ENCODE data around the gene C3orf52.

C3orf52 gene

GRCh38 chr3:112121577-112122547 lies 35.7 kb downstream of the C3orf52 start:
- TF ChIP-seq CTCF (IDR thresholded peaks at IDR 0.05; ENCODE audit: low read length): no peak
- TF ChIP-seq EZH2phosphoT487 (IDR thresholded peaks at IDR 0.05; ENCODE audit: low read length): no peak
- no peak for TF ChIP-seq EZH2 (optimal IDR thresholded peaks at IDR 0.05; ENCODE audit: low read depth, low read length)
- Histone ChIP-seq H3K79me2 (ENCODE audit: low read length) (peaks cover 35% of the 10 kb centered on the region), H3K4me3 (ENCODE audit: low read length) (no peak overlapping the region; the same call in 1 of the 2 replicates), H3K9me3 (replicated peaks; ENCODE audit: insufficient read depth, low read length) (no peaks in the 10 kb centered on the region), H3K27ac (ENCODE audit: low read length) (peak overlapping the region; percentile 83), H3K36me3 (replicated peaks; ENCODE audit: insufficient read depth, low read length) (0 out of 2 replicates have a peak, but pooled peaks cover 3% of the 10 kb centered on the region), H3K27me3 (replicated peaks; ENCODE audit: insufficient read depth, low read length) (no peaks in the 10 kb centered on the region), H2AFZ (ENCODE audit: low read length) (no peak overlapping the region), H3F3A (ENCODE audit: insufficient read depth, low read length) (peaks cover 25% of the 10 kb centered on the region), H3K4me2 (ENCODE audit: low read depth, low read length) (peak overlapping the region; percentile 82), H3K4me1 (ENCODE audit: low read length) (peaks cover 70% of the 10 kb centered on the region), H4K20me1 (ENCODE audit: insufficient read depth, low read length) (no peaks in the 10 kb centered on the region), H3K9me2 (replicated peaks; ENCODE audit: insufficient read depth, low read length) (no peaks in the 10 kb centered on the region), H3K9ac (ENCODE audit: low read length) (no peak overlapping the region)
- DNase-seq: no peak

GRCh38 chr3:112122870-112123269 lies 36.7 kb downstream of the C3orf52 start:
- DNase-seq: no peak
- Histone ChIP-seq H3K4me1 (ENCODE audit: low read length) (peaks cover 79% of the 10 kb centered on the region), H3K79me2 (ENCODE audit: low read length) (peaks cover 41% of the 10 kb centered on the region), H3K27me3 (replicated peaks; ENCODE audit: insufficient read depth, low read length) (no peaks in the 10 kb centered on the region), H3K9me3 (replicated peaks; ENCODE audit: insufficient read depth, low read length) (no peaks in the 10 kb centered on the region), H3F3A (ENCODE audit: insufficient read depth, low read length) (peaks cover 32% of the 10 kb centered on the region), H3K9me2 (replicated peaks; ENCODE audit: insufficient read depth, low read length) (no peaks in the 10 kb centered on the region), H3K27ac (ENCODE audit: low read length) (no peak overlapping the region), H3K9ac (ENCODE audit: low read length) (no peak overlapping the region), H3K4me3 (ENCODE audit: low read length) (no peak overlapping the region), H3K36me3 (replicated peaks; ENCODE audit: insufficient read depth, low read length) (0 out of 2 replicates have a peak, but pooled peaks cover 3% of the 10 kb centered on the region), H3K4me2 (ENCODE audit: low read depth, low read length) (no peak overlapping the region), H4K20me1 (ENCODE audit: insufficient read depth, low read length) (no peaks in the 10 kb centered on the region), H2AFZ (ENCODE audit: low read length) (no peak overlapping the region)
- no peak for TF ChIP-seq EZH2 (optimal IDR thresholded peaks at IDR 0.05; ENCODE audit: low read depth, low read length)
- TF ChIP-seq EZH2phosphoT487 (IDR thresholded peaks at IDR 0.05; ENCODE audit: low read length): no peak
- no peak for TF ChIP-seq CTCF (IDR thresholded peaks at IDR 0.05; ENCODE audit: low read length)

- Histone ChIP-seq H4K20me1 (ENCODE audit: insufficient read depth, low read length) (no peaks in the 10 kb centered on the region), H3K79me2 (ENCODE audit: low read length) (peaks cover 47% of the 10 kb centered on the region)
- no peak for DNase-seq
Observed at GRCh38 chr3:112123548-112123947, 37.4 kb downstream of the C3orf52 start.

More at GRCh38 chr3:112123548-112123947, 37.4 kb downstream of the C3orf52 start:
- 0 out of 2 replicates have a peak, but pooled peaks cover 3% of the 10 kb centered on the region for H3K36me3 ChIP-seq (replicated peaks; ENCODE audit: insufficient read depth, low read length)
- no peaks in the 10 kb centered on the region for H3K9me2 ChIP-seq (replicated peaks; ENCODE audit: insufficient read depth, low read length)
- H3K27ac ChIP-seq (ENCODE audit: low read length): no peak overlapping the region
- TF ChIP-seq EZH2phosphoT487 (IDR thresholded peaks at IDR 0.05; ENCODE audit: low read length) (no peak), EZH2 (optimal IDR thresholded peaks at IDR 0.05; ENCODE audit: low read depth, low read length) (no peak), CTCF (IDR thresholded peaks at IDR 0.05; ENCODE audit: low read length) (no peak)
- H3K9ac ChIP-seq (ENCODE audit: low read length): no peak overlapping the region
- no peaks in the 10 kb centered on the region for H3K9me3 ChIP-seq (replicated peaks; ENCODE audit: insufficient read depth, low read length)
- no peak overlapping the region for H3K4me2 ChIP-seq (ENCODE audit: low read depth, low read length)
- H3K27me3 ChIP-seq (replicated peaks; ENCODE audit: insufficient read depth, low read length): no peaks in the 10 kb centered on the region
- no peak overlapping the region for H3K4me3 ChIP-seq (ENCODE audit: low read length)
- H3F3A ChIP-seq (ENCODE audit: insufficient read depth, low read length): peaks cover 39% of the 10 kb centered on the region
- no peak overlapping the region for H2AFZ ChIP-seq (ENCODE audit: low read length)
- H3K4me1 ChIP-seq (ENCODE audit: low read length): peaks cover 79% of the 10 kb centered on the region

Measured in MM.1S (cell line).